ENCODE data around the gene BEST2. TPM values are rescaled to one million over a fixed set of nuclear protein-coding genes. Genes with fewer than 3 reads are reported as not detected.
"Not testable (repeated sequence)": the region's sequence is repeated elsewhere in the genome, so short reads cannot be mapped to it uniquely, and the experiment has no call there.

The BEST2 gene
- total RNA-seq (2014; rRNA removed; shearing (Covaris generic); ENCODE audit: low replicate concordance): 0.30 TPM in 1 of 2 replicates, not detected in the other

GRCh38 chr19:12751635-12752034 is at the start of gene BEST2:
BEST2 (plus strand) TSS chr19:12751791; CDS start chr19:12752593, 802 bp downstream.
- no peak for DNase-seq
- Histone ChIP-seq H3K27me3 (peaks cover 40% of the 10 kb centered on the region), H3K36me3 (peaks cover 17% of the 10 kb centered on the region), H3K4me3 (no peak within 1 kb of the TSS), H3K9me3 (peaks cover 10% of the 10 kb centered on the region)

- Histone ChIP-seq H3K4me3 (no peak overlapping the region), H3K9me3 (no peaks in the 10 kb centered on the region), H3K27me3 (no peaks in the 10 kb centered on the region), H3K36me3 (peaks cover 96% of the 10 kb centered on the region)
- DNase-seq: peak; percentile 71
Measured at GRCh38 chr19:12703046-12703445, 48.5 kb upstream of the BEST2 start.

GRCh38 chr19:12705169-12705568 is 46.4 kb upstream of the BEST2 start:
- Histone ChIP-seq H3K9me3 (no peaks in the 10 kb centered on the region), H3K36me3 (peaks cover 98% of the 10 kb centered on the region), H3K4me3 (no peak overlapping the region), H3K27me3 (no peaks in the 10 kb centered on the region)
- no peak for DNase-seq

- H3K4me3 ChIP-seq: no peak overlapping the region
- H3K27me3 ChIP-seq: no peaks in the 10 kb centered on the region
- DNase-seq: no peak
- peaks cover 100% of the 10 kb centered on the region for H3K36me3 ChIP-seq
- H3K9me3 ChIP-seq: no peaks in the 10 kb centered on the region
Measured at GRCh38 chr19:12705654-12706331, 45.8 kb upstream of the BEST2 start.

GRCh38 chr19:12706332-12706718 is 45.3 kb upstream of the BEST2 start:
- Histone ChIP-seq H3K36me3 (peaks cover 100% of the 10 kb centered on the region), H3K4me3 (no peak overlapping the region), H3K9me3 (no peaks in the 10 kb centered on the region), H3K27me3 (no peaks in the 10 kb centered on the region)
- DNase-seq: no peak

- no peaks in the 10 kb centered on the region for H3K27me3 ChIP-seq
- DNase-seq: no peak
- peaks cover 98% of the 10 kb centered on the region for H3K36me3 ChIP-seq
- H3K4me3 ChIP-seq: no peak overlapping the region
- H3K9me3 ChIP-seq: no peaks in the 10 kb centered on the region
Measured at GRCh38 chr19:12708641-12709040, 43.0 kb upstream of the BEST2 start.

- Histone ChIP-seq H3K36me3 (peaks cover 98% of the 10 kb centered on the region), H3K4me3 (no peak overlapping the region)
- DNase-seq: no peak
Measured at GRCh38 chr19:12711187-12711586, 40.4 kb upstream of the BEST2 start.

GRCh38 chr19:12712077-12712476 is 39.5 kb upstream of the BEST2 start:
- H3K4me3 ChIP-seq, DNase-seq, H3K9me3 ChIP-seq, H3K27me3 ChIP-seq: not testable (repeated sequence)
- H3K36me3 ChIP-seq: peaks cover 98% of the 10 kb centered on the region

More at GRCh38 chr19:12711187-12711586, 40.4 kb upstream of the BEST2 start:
- Histone ChIP-seq H3K27me3 (no peaks in the 10 kb centered on the region), H3K9me3 (no peaks in the 10 kb centered on the region)

GRCh38 chr19:12713304-12713703 is 38.3 kb upstream of the BEST2 start:
- not testable (repeated sequence) for H3K9me3 ChIP-seq, H3K27me3 ChIP-seq, H3K4me3 ChIP-seq, DNase-seq
- H3K36me3 ChIP-seq: peaks cover 98% of the 10 kb centered on the region

GRCh38 chr19:12715102-12715501 is 36.5 kb upstream of the BEST2 start:
- H3K27me3 ChIP-seq: no peaks in the 10 kb centered on the region
- H3K36me3 ChIP-seq: peaks cover 98% of the 10 kb centered on the region
- no peaks in the 10 kb centered on the region for H3K9me3 ChIP-seq
- H3K4me3 ChIP-seq: no peak overlapping the region
- no peak for DNase-seq

GRCh38 chr19:12715929-12716328 is 35.7 kb upstream of the BEST2 start:
- Histone ChIP-seq H3K36me3 (peaks cover 98% of the 10 kb centered on the region), H3K4me3 (no peak overlapping the region), H3K9me3 (no peaks in the 10 kb centered on the region), H3K27me3 (no peaks in the 10 kb centered on the region)
- DNase-seq: no peak

- DNase-seq: no peak
- H3K36me3 ChIP-seq: peaks cover 65% of the 10 kb centered on the region
- no peaks in the 10 kb centered on the region for H3K27me3 ChIP-seq
- no peaks in the 10 kb centered on the region for H3K9me3 ChIP-seq
- H3K4me3 ChIP-seq: peak overlapping the region; percentile 60
Measured at GRCh38 chr19:12720296-12720695, 31.3 kb upstream of the BEST2 start.

- Histone ChIP-seq H3K36me3 (peaks cover 61% of the 10 kb centered on the region), H3K27me3 (no peaks in the 10 kb centered on the region), H3K4me3 (peak overlapping the region; percentile 60), H3K9me3 (no peaks in the 10 kb centered on the region)
- DNase-seq: peak; percentile 62
Measured at GRCh38 chr19:12720851-12721655, 30.5 kb upstream of the BEST2 start.

GRCh38 chr19:12721656-12722565 is 29.7 kb upstream of the BEST2 start:
- peak; percentile 84 for DNase-seq
- H3K36me3 ChIP-seq: peaks cover 58% of the 10 kb centered on the region
- no peaks in the 10 kb centered on the region for H3K9me3 ChIP-seq
- peak overlapping the region; percentile 60 for H3K4me3 ChIP-seq
- H3K27me3 ChIP-seq: no peaks in the 10 kb centered on the region

- H3K36me3 ChIP-seq: peaks cover 58% of the 10 kb centered on the region
- peak; percentile 100 for DNase-seq
- H3K9me3 ChIP-seq: no peaks in the 10 kb centered on the region
- H3K4me3 ChIP-seq: peak overlapping the region; percentile 60
- no peaks in the 10 kb centered on the region for H3K27me3 ChIP-seq
Measured at GRCh38 chr19:12722566-12723380, 28.8 kb upstream of the BEST2 start.

GRCh38 chr19:12723381-12723640 is 28.3 kb upstream of the BEST2 start:
- no peak for DNase-seq
- no peaks in the 10 kb centered on the region for H3K9me3 ChIP-seq
- H3K36me3 ChIP-seq: peaks cover 58% of the 10 kb centered on the region
- peak overlapping the region; percentile 60 for H3K4me3 ChIP-seq
- H3K27me3 ChIP-seq: no peaks in the 10 kb centered on the region

Data from MG63 (cell line).